NCI-H128 (cell line): ENCODE results near the gene SPATA2L.
A peak's percentile ranks its signal among the peaks of the same experiment; 100 is the strongest.

ENCODE experiments used
- DNase-seq: peaks from one replicate; lab custom pipeline; 2025; ENCODE audit not compliant: unreplicated experiment; lab: John Stamatoyannopoulos, UW

Gene SPATA2L

GRCh38 chr16:89658221-89658879, 43.2 kb downstream of the SPATA2L start:
- DNase-seq = no peak

GRCh38 chr16:89657442-89658220, 43.9 kb downstream of the SPATA2L start, which contains the start of the genes CHMP1A and SPATA33:
Gene CHMP1A, minus strand, starts transcription at chr16:89657708. Its CDS starts 120 bp downstream, at chr16:89657588.
Gene SPATA33, plus strand, starts transcription at chr16:89657836. Its CDS starts 76 bp downstream, at chr16:89657912.
- DNase-seq = peak; percentile 55

DNA sequence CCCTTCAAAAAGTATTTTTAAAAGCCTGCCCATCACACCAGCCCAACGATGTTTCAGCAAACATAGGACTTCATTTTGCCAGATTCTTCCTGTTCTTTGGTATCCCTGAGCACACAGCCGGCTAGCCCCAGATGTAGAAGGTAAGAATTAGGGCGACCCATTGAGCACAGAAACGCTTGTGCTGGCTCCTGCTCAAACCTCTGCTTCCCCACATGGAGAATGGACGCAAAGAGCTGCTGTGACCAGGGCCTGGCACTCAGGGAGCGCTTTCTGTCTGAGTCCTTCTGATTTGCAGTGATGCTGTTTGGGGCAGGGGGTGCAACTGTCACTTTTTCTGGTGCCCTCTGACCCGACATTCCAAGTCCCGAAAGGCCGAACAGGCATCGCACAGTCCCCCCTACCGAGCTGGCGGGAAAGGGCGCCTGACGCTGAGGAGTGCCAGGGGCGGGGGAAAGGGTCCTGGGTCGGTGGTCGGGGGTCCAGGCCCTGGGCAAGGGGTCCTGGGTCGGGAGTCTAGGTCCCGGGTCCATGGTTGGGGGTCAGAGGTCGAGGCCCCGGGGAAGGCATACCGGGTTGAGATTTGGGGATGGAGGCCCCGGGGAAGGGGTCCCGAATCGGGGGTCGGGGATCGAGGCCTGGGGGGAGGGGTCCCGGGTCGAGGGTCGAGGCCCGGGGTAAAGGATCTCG, 44.9 kb downstream of the SPATA2L start:
- no peak for DNase-seq

- no peak for DNase-seq
Observed at GRCh38 chr16:89655062-89655643, 46.4 kb downstream of the SPATA2L start.

DNA sequence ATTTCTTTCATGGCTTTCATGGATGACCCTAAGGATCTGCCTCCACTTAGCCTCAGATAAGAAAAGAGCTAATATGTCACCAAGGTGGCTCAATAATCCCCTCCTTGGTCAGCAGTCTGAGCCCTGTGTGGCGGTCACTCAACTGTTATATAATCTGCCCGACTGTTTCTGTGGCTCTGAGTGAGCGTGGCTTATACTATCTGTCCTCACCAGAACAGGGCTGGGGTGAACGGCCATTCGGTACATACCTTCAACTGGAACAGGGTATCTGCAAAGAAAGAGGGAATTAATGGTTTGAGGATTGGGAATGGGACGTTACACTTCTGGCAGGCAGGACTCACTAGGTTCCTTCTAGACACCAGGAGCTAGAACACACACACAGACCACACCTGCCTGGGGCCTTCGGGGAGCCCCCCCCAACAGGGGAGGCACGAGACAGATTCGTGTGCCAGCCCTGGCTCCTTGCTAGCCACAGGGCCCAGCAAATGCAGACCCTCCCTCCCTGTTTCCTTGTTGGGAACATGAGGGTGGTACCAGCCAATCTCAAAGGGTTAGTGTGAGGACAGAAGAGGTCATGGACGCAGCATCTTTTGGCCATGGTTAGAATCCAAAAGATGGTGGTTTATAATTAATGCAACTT, 47.7 kb downstream of the SPATA2L start:
- no peak for DNase-seq

DNA sequence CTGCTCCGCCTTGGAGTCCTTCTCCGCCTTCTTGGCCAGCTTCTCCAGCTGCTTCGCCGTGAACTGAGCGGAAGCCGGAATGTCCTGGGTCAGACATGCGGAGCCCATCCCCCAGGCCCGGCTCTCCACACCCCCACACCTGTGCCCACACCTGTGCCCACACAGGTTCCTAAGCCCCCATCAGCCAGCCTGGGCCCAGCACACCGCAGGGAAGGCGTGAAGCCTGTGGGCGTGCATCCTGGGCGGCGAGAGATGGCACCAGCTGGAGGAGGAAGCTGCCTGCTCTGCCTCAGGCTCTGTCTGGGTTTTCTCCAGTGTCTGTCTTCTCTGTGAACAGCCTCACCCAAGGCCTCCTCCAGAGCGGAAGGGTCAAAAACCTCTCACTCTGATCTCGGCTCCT, 49.9 kb downstream of the SPATA2L start:
- DNase-seq = no peak

GRCh38 chr16:89646906-89647305, 54.6 kb downstream of the SPATA2L start:
- DNase-seq = no peak
